OCI-LY7 (cell line): ENCODE measurements around the gene NAV1. TPM values are rescaled to one million over a fixed set of nuclear protein-coding genes. Genes with fewer than 3 reads are reported as not detected.

ENCODE experiments used
- BruUV-seq: library from RNA; stranded (reverse); fragments of 400-500 nt; replicated peaks from 2 replicates; lab custom pipeline; 2021; lab: Mats Ljungman, UMichigan
- CTCF ChIA-PET: fragments of 300-600 bp; sonication (Branson Sonifier 250); formaldehyde crosslinking; loops from one replicate; lab custom pipeline; 2022; ENCODE audit warnings: antibody characterized with exemption; ENCODE audit not compliant: unreplicated experiment; lab: Charles Lee
- POLR2A ChIA-PET: fragments of 300-600 bp; sonication (Branson Sonifier 250); formaldehyde crosslinking; loops from one replicate; lab custom pipeline; 2022; ENCODE audit warnings: antibody characterized with exemption; lab: Charles Lee
- DNase-seq: peaks from one replicate; pipeline ENCODE4 v3.0.0-alpha.2; 2015; ENCODE audit warnings: low spot score
- H2AFZ ChIP-seq: fragments of 200-600 bp; sonication (generic), shearing (Covaris generic); 2 replicates; pipeline ENCODE4 v1.6.1; 2014; ENCODE audit warnings: mild to moderate bottlenecking, antibody characterized with exemption, low read length, moderate library complexity
- H3K27ac ChIP-seq: fragments of 200-600 bp; sonication (generic); 2 replicates; pipeline ENCODE4 v1.5.1; 2014; ENCODE audit warnings: mixed run types, low read depth, mild to moderate bottlenecking, moderate library complexity, low read length, inconsistent platforms; ENCODE audit not compliant: poor library complexity, severe bottlenecking
- H3K36me3 ChIP-seq: fragments of 200-600 bp; sonication (generic); 2 replicates; pipeline ENCODE4 v1.6.1; 2014; ENCODE audit warnings: mild to moderate bottlenecking, antibody characterized with exemption, low read length, moderate library complexity, mixed read lengths; ENCODE audit not compliant: insufficient read depth
- H3K4me1 ChIP-seq: fragments of 200-600 bp; sonication (generic); 2 replicates; pipeline ENCODE4 v1.5.1; 2014; ENCODE audit warnings: mild to moderate bottlenecking, low read length; ENCODE audit not compliant: insufficient read depth, poor library complexity, severe bottlenecking
- H3K4me2 ChIP-seq: fragments of 200-600 bp; sonication (generic); 2 replicates; pipeline ENCODE4 v1.6.1; 2014; ENCODE audit warnings: mild to moderate bottlenecking, low read length
- H3K4me3 ChIP-seq: fragments of 200-600 bp; sonication (generic); 2 replicates; pipeline ENCODE4 v1.5.1; 2014; ENCODE audit warnings: mild to moderate bottlenecking, low read depth, low read length; ENCODE audit not compliant: poor library complexity, severe bottlenecking
- H3K79me2 ChIP-seq: fragments of 200-600 bp; sonication (generic); 2 replicates; pipeline ENCODE4 v1.6.1; 2016; ENCODE audit warnings: low read depth, mild to moderate bottlenecking, low read length, moderate library complexity, mixed read lengths; ENCODE audit not compliant: insufficient read depth
- H3K9me2 ChIP-seq: fragments of 200-600 bp; sonication (generic); 2 replicates; pipeline ENCODE4 v1.6.1; 2016; ENCODE audit warnings: mild to moderate bottlenecking, low read length, mixed read lengths; ENCODE audit not compliant: insufficient read depth
- H3K9me3 ChIP-seq: fragments of 200-600 bp; sonication (generic); 2 replicates; pipeline ENCODE4 v1.6.1; 2014; ENCODE audit warnings: mild to moderate bottlenecking, mixed run types, low read length, mixed read lengths
- H4K20me1 ChIP-seq: fragments of 200-600 bp; sonication (generic); 2 replicates; pipeline ENCODE4 v1.6.1; 2014; ENCODE audit warnings: mild to moderate bottlenecking, antibody characterized with exemption, low read length, moderate library complexity, mixed read lengths; ENCODE audit not compliant: insufficient read depth
- EZH2phosphoT487 ChIP-seq: fragments of 200-600 bp; sonication (generic); IDR thresholded peaks from 2 replicates; pipeline ENCODE4 v1.6.1; 2018; ENCODE audit warnings: low read depth, borderline replicate concordance, mild to moderate bottlenecking, mixed run types, antibody characterized with exemption, low read length, moderate library complexity, mixed read lengths
- intact Hi-C: fragments of 100-400 bp; cut with micrococcal nuclease; formaldehyde crosslinking; loops from one replicate; pipeline ENCODE4 v1.10.0; 2022; ENCODE audit not compliant: unreplicated experiment
- total RNA-seq, 2 experiments: library from RNA; depleted of rRNA in 1 of 2; stranded (reverse); fragments of >200 nt in 1 of 2; shearing (Covaris generic) in 1 of 2; gene quantifications; 2 replicates each; pipeline ENCODE4 v1.2.3, GENCODE V29; 2014 to 2022
- TF ChIP-seq, protein P1 (sequence below): fragments of 200-600 bp; sonication (generic); conservative IDR thresholded peaks from 2 replicates; pipeline ENCODE4 v1.5.1; 2014; ENCODE audit warnings: mild to moderate bottlenecking, antibody characterized with exemption, low read length, moderate library complexity, mixed read lengths

Gene NAV1
- total RNA-seq, 2 experiments from 2014 or later, result 4.2 to 20.7 TPM

GRCh38 chr1:201499795-201500669 is 38.9 kb upstream of the NAV1 start:
- peaks cover 17% of the 10 kb centered on the region; the same call in 1 of the 2 replicates for H3K79me2 ChIP-seq
- peaks cover 9% of the 10 kb centered on the region for H3K36me3 ChIP-seq
- H3K4me3 ChIP-seq, result no peak overlapping the region
- H3K9me2 ChIP-seq, result no peaks in the 10 kb centered on the region
- POLR2A ChIA-PET, result interaction anchor here (1.3 kb wide), 2 partner anchors 11 to 14 kb away, joined by 3 read pairs; no protein-coding TSS in a partner anchor
- no peak overlapping the region for H2AFZ ChIP-seq
- no peaks in the 10 kb centered on the region for H3K9me3 ChIP-seq
- no peak for DNase-seq
- H3K4me1 ChIP-seq, result peaks cover 31% of the 10 kb centered on the region
- no peak overlapping the region for H3K4me2 ChIP-seq
- intact Hi-C loops, result no loop called here
- no peak overlapping the region for H3K27ac ChIP-seq
- CTCF ChIA-PET, result no interaction called here
- H4K20me1 ChIP-seq, result peaks cover 4% of the 10 kb centered on the region; the same call in 1 of the 2 replicates
- TF ChIP-seq EZH2phosphoT487, result no peak
- TF ChIP-seq, protein P1, sequence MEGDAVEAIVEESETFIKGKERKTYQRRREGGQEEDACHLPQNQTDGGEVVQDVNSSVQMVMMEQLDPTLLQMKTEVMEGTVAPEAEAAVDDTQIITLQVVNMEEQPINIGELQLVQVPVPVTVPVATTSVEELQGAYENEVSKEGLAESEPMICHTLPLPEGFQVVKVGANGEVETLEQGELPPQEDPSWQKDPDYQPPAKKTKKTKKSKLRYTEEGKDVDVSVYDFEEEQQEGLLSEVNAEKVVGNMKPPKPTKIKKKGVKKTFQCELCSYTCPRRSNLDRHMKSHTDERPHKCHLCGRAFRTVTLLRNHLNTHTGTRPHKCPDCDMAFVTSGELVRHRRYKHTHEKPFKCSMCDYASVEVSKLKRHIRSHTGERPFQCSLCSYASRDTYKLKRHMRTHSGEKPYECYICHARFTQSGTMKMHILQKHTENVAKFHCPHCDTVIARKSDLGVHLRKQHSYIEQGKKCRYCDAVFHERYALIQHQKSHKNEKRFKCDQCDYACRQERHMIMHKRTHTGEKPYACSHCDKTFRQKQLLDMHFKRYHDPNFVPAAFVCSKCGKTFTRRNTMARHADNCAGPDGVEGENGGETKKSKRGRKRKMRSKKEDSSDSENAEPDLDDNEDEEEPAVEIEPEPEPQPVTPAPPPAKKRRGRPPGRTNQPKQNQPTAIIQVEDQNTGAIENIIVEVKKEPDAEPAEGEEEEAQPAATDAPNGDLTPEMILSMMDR, result no peak
- BruUV-seq, result no TSS peak

- H3K4me1 ChIP-seq, result peaks cover 38% of the 10 kb centered on the region
- peaks cover 4% of the 10 kb centered on the region; the same call in 1 of the 2 replicates for H4K20me1 ChIP-seq
- peaks cover 3% of the 10 kb centered on the region for H3K36me3 ChIP-seq
- peaks cover 24% of the 10 kb centered on the region; the same call in 1 of the 2 replicates for H3K79me2 ChIP-seq
- H3K4me3 ChIP-seq, result no peak overlapping the region
- intact Hi-C loops, result no loop called here
- ChIA-PET CTCF (no interaction called here), POLR2A (interaction anchor here (3.8 kb wide), 1 partner anchor 11 kb away, joined by 32 read pairs; no protein-coding TSS in a partner anchor)
- H3K9me3 ChIP-seq, result no peaks in the 10 kb centered on the region
- no peak overlapping the region for H3K4me2 ChIP-seq
- no peak overlapping the region for H3K27ac ChIP-seq
- DNase-seq, result no peak
- TF ChIP-seq, protein P1, result no peak
- TF ChIP-seq EZH2phosphoT487, result no peak
- no peaks in the 10 kb centered on the region for H3K9me2 ChIP-seq
- H2AFZ ChIP-seq, result no peak overlapping the region
- no TSS peak for BruUV-seq
These were observed 38.2 kb upstream of the NAV1 start for GRCh38 chr1:201500670-201501120.
